H9 (cell line): ENCODE results near the gene DCLRE1A. TPM values are rescaled to one million over a fixed set of nuclear protein-coding genes. Genes with fewer than 3 reads are reported as not detected.

Experiments
- DNase-seq: peaks from one replicate; pipeline ENCODE4 v3.0.0-alpha.2; 2017
- H2AFZ ChIP-seq: one replicate; pipeline ENCODE4 v1.6.1; 2013; ENCODE audit warnings: mild to moderate bottlenecking, low read length, control low read depth, moderate library complexity
- H2AK5ac ChIP-seq: 2 replicates; pipeline ENCODE4 v1.6.1; 2013; ENCODE audit warnings: low read length, control low read depth, mixed read lengths; ENCODE audit not compliant: insufficient read length
- H2BK120ac ChIP-seq: one replicate; pipeline ENCODE4 v1.6.1; 2013; ENCODE audit warnings: low read depth, mild to moderate bottlenecking, low read length, control low read depth, inconsistent platforms; ENCODE audit not compliant: poor library complexity, severe bottlenecking
- H2BK12ac ChIP-seq: 2 replicates; pipeline ENCODE4 v1.6.1; 2013; ENCODE audit warnings: low read length, control low read depth, mixed read lengths, low read depth; ENCODE audit not compliant: insufficient read length
- H2BK15ac ChIP-seq: 2 replicates; pipeline ENCODE4 v1.6.1; 2013; ENCODE audit warnings: low read depth, low read length, control low read depth
- H2BK20ac ChIP-seq: one replicate; pipeline ENCODE4 v1.6.1; 2013; ENCODE audit warnings: low read depth, mild to moderate bottlenecking, low read length, control low read depth, inconsistent platforms; ENCODE audit not compliant: poor library complexity, severe bottlenecking
- H2BK5ac ChIP-seq: 2 replicates; pipeline ENCODE4 v1.6.1; 2013; ENCODE audit warnings: low read length, control low read depth, mixed read lengths; ENCODE audit not compliant: insufficient read length
- H3K14ac ChIP-seq: 2 replicates; pipeline ENCODE4 v1.6.1; 2013; ENCODE audit warnings: low read length, control low read depth; ENCODE audit not compliant: insufficient read depth
- H3K18ac ChIP-seq: 2 replicates; pipeline ENCODE4 v1.6.1; 2013; ENCODE audit warnings: low read depth, mild to moderate bottlenecking, mixed read lengths, low read length, control low read depth; ENCODE audit not compliant: insufficient read length
- H3K23ac ChIP-seq: 2 replicates; pipeline ENCODE4 v1.6.1; 2013; ENCODE audit warnings: low read length, control low read depth, mixed read lengths, low read depth; ENCODE audit not compliant: insufficient read length
- H3K23me2 ChIP-seq: 2 replicates; pipeline ENCODE4 v1.6.1; 2013; ENCODE audit warnings: low read depth, mild to moderate bottlenecking, mixed read lengths, low read length, control low read depth; ENCODE audit not compliant: insufficient read length, poor library complexity, severe bottlenecking
- H3K27ac ChIP-seq: 2 replicates; pipeline ENCODE4 v1.5.1; 2013; ENCODE audit warnings: low read length, control low read depth, mixed read lengths, low read depth; ENCODE audit not compliant: insufficient read length
- H3K27me3 ChIP-seq: 2 replicates; pipeline ENCODE4 v1.6.1; 2013; ENCODE audit warnings: low read length, control low read depth, inconsistent platforms; ENCODE audit not compliant: insufficient read depth
- H3K4ac ChIP-seq: 2 replicates; pipeline ENCODE4 v1.6.1; 2013; ENCODE audit warnings: low read depth, mild to moderate bottlenecking, control low read depth, inconsistent platforms, low read length, moderate library complexity
- H3K4me1 ChIP-seq: 2 replicates; pipeline ENCODE4 v1.6.1; 2013; ENCODE audit warnings: low read length, control low read depth, inconsistent platforms; ENCODE audit not compliant: insufficient read depth
- H3K4me2 ChIP-seq: 2 replicates; pipeline ENCODE4 v1.6.1; 2013; ENCODE audit warnings: low read length, control low read depth, mixed read lengths; ENCODE audit not compliant: insufficient read length, insufficient read depth
- H3K56ac ChIP-seq: 2 replicates; pipeline ENCODE4 v1.6.1; 2013; ENCODE audit warnings: low read depth, mild to moderate bottlenecking, mixed read lengths, low read length, control low read depth; ENCODE audit not compliant: insufficient read length
- H3K79me1 ChIP-seq: 2 replicates; pipeline ENCODE4 v1.6.1; 2013; ENCODE audit warnings: low read depth, mild to moderate bottlenecking, moderate library complexity, low read length, control low read depth, inconsistent platforms; ENCODE audit not compliant: insufficient read depth, poor library complexity, severe bottlenecking
- H3K79me2 ChIP-seq: 2 replicates; pipeline ENCODE4 v1.6.1; 2013; ENCODE audit warnings: low read length, control low read depth, inconsistent platforms; ENCODE audit not compliant: insufficient read depth
- H3K9ac ChIP-seq: 2 replicates; pipeline ENCODE4 v1.6.1; 2013; ENCODE audit warnings: low read length, control low read depth, mixed read lengths; ENCODE audit not compliant: insufficient read length; ENCODE audit errors: extremely low read depth
- H3K9me3 ChIP-seq: one replicate; pipeline ENCODE4 v1.6.1; 2013; ENCODE audit warnings: low read depth, low read length, inconsistent platforms; ENCODE audit not compliant: control insufficient read depth
- H3T11ph ChIP-seq: one replicate; pipeline ENCODE4 v1.6.1; 2013; ENCODE audit warnings: mild to moderate bottlenecking, low read length, control low read depth, inconsistent platforms
- H4K20me1 ChIP-seq: one replicate; pipeline ENCODE4 v1.6.1; 2013; ENCODE audit not compliant: control insufficient read depth, insufficient read length, insufficient read depth
- H4K5ac ChIP-seq: 2 replicates; pipeline ENCODE4 v1.6.1; 2013; ENCODE audit warnings: low read depth, mild to moderate bottlenecking, mixed read lengths, low read length, control low read depth; ENCODE audit not compliant: insufficient read length
- H4K8ac ChIP-seq: replicated peaks from 2 replicates; pipeline ENCODE4 v1.6.1; 2013; ENCODE audit warnings: low read length, control low read depth, mixed read lengths, low read depth; ENCODE audit not compliant: insufficient read length
- H4K91ac ChIP-seq: 2 replicates; pipeline ENCODE4 v1.6.1; 2013; ENCODE audit warnings: low read depth, mild to moderate bottlenecking, moderate library complexity, mixed read lengths, low read length, control low read depth; ENCODE audit not compliant: insufficient read length
- H3K27ac Mint-ChIP-seq, 3 experiments: 2 replicates in 2 of 3; 3 replicates in 1 of 3; pipeline ENCODE4 v1.8.0; 2020 to 2021; ENCODE audit warnings: mixed read lengths in 3 of 3, mild to moderate bottlenecking in 1 of 3, moderate library complexity in 1 of 3
- H3K27me3 Mint-ChIP-seq: 2 replicates; pipeline ENCODE4 v1.8.0; 2021; ENCODE audit warnings: low read depth, mild to moderate bottlenecking, moderate library complexity, mixed read lengths
- H3K36me3 Mint-ChIP-seq, 3 experiments: 2 replicates in 2 of 3; 3 replicates in 1 of 3; pipeline ENCODE4 v1.8.0; 2020 to 2021; ENCODE audit warnings: low read depth in 3 of 3, mixed read lengths in 3 of 3; ENCODE audit not compliant: insufficient read depth in 1 of 3
- H3K4me1 Mint-ChIP-seq, 2 experiments: 2 replicates each; pipeline ENCODE4 v1.8.0; 2020; ENCODE audit warnings: mixed read lengths in 2 of 2
- H3K4me3 Mint-ChIP-seq, 2 experiments: 2 replicates in 1 of 2; 3 replicates in 1 of 2; pipeline ENCODE4 v1.8.0; 2020 to 2021; ENCODE audit warnings: mild to moderate bottlenecking in 2 of 2, mixed read lengths in 2 of 2, moderate library complexity in 1 of 2
- H3K9me3 Mint-ChIP-seq, 2 experiments: 2 replicates in 1 of 2; 3 replicates in 1 of 2; pipeline ENCODE4 v1.8.0; 2020; ENCODE audit warnings: mild to moderate bottlenecking in 2 of 2, mixed read lengths in 2 of 2, moderate library complexity in 1 of 2
- WGBS: extraction: QIAGEN DNeasy Blood & Tissue Kit; methylation state at CpG from one replicate; pipeline ENCODE4 v1.1.7; 2013; ENCODE audit warnings: missing lambda C conversion rate, low lambda C conversion rate, mixed read lengths; ENCODE audit not compliant: insufficient read length; ENCODE audit errors: extremely low coverage; 5-methylcytosine and 5-hydroxymethylcytosine counted together
- total RNA-seq: library from RNA; stranded (reverse); gene quantifications from 2 replicates; pipeline ENCODE4 v1.2.1, GENCODE V29; 2021
- TF ChIP-seq, protein P1 (sequence below): fragments of 200-600 bp; sonication (generic); conservative IDR thresholded peaks from 3 replicates; pipeline ENCODE4 v1.8.0; 2021; ENCODE audit warnings: antibody characterized with exemption, mild to moderate bottlenecking

DCLRE1A gene
- total RNA-seq, 1 experiment from 2014 or later = 9.9 TPM

- H3K23ac ChIP-seq = no peak overlapping the region
- Mint-ChIP-seq H3K27ac (no peak overlapping the region), H3K9me3 (peaks cover 2 to 8% of the 10 kb centered on the region in 2 experiments; a peak in 2 of 5 replicates), H3K27me3 (no peaks in the 10 kb centered on the region), H3K4me1 (no peaks in the 10 kb centered on the region), H3K4me3 (no peak overlapping the region), H3K36me3 (peaks cover 7 to 30% (median 28%) of the 10 kb centered on the region in 3 experiments; a peak in 6 of 7 replicates)
- H3K4ac ChIP-seq = no peak overlapping the region
- H3K79me1 ChIP-seq = no peaks in the 10 kb centered on the region
- no peaks in the 10 kb centered on the region; the same call in 1 of the 2 replicates for H3K27me3 ChIP-seq
- H2BK5ac ChIP-seq = no peak overlapping the region
- H2AK5ac ChIP-seq = no peak overlapping the region
- H3K18ac ChIP-seq = no peak overlapping the region
- no peaks in the 10 kb centered on the region for H4K20me1 ChIP-seq
- H2BK12ac ChIP-seq = no peak overlapping the region
- H3K9ac ChIP-seq = no peak overlapping the region
- TF ChIP-seq, protein P1, sequence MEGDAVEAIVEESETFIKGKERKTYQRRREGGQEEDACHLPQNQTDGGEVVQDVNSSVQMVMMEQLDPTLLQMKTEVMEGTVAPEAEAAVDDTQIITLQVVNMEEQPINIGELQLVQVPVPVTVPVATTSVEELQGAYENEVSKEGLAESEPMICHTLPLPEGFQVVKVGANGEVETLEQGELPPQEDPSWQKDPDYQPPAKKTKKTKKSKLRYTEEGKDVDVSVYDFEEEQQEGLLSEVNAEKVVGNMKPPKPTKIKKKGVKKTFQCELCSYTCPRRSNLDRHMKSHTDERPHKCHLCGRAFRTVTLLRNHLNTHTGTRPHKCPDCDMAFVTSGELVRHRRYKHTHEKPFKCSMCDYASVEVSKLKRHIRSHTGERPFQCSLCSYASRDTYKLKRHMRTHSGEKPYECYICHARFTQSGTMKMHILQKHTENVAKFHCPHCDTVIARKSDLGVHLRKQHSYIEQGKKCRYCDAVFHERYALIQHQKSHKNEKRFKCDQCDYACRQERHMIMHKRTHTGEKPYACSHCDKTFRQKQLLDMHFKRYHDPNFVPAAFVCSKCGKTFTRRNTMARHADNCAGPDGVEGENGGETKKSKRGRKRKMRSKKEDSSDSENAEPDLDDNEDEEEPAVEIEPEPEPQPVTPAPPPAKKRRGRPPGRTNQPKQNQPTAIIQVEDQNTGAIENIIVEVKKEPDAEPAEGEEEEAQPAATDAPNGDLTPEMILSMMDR = no peak
- no peak overlapping the region for H3K14ac ChIP-seq
- no peak overlapping the region for H3T11ph ChIP-seq
- no peaks in the 10 kb centered on the region for H3K4me1 ChIP-seq
- DNase-seq = no peak
- H2BK120ac ChIP-seq = no peak overlapping the region
- H3K9me3 ChIP-seq = no peaks in the 10 kb centered on the region
- no peak overlapping the region for H4K8ac ChIP-seq
- H3K23me2 ChIP-seq = no peaks in the 10 kb centered on the region
- H3K79me2 ChIP-seq = no peaks in the 10 kb centered on the region
- no peak overlapping the region for H3K27ac ChIP-seq
- H3K4me2 ChIP-seq = no peak overlapping the region
- no peak overlapping the region for H2AFZ ChIP-seq
- no peak overlapping the region for H3K56ac ChIP-seq
- H4K5ac ChIP-seq = no peak overlapping the region
- WGBS = no CpG with 5 or more reads among the region's 1 CpG
- H4K91ac ChIP-seq = no peak overlapping the region
- H2BK15ac ChIP-seq = no peak overlapping the region
- no peak overlapping the region for H2BK20ac ChIP-seq
Measured at GRCh38 chr10:113894581-113894980, 40.7 kb upstream of the DCLRE1A start.
